Heart right ventricle (tissue), 16 donors: ENCODE results near the gene BAIAP3. TPM values are rescaled to one million over a fixed set of nuclear protein-coding genes. Genes with fewer than 3 reads are reported as not detected.

Experiments used
- ATAC-seq, 8 donors: fragments of 200-7000 bp; cut with Tn5 transposase; one replicate each; pipeline ENCODE4 v1.9.1; 2020; ENCODE audit warnings: mild to moderate bottlenecking in 8 of 8, moderate library complexity in 8 of 8, moderate number of reproducible peaks in 1 of 8
- DNase-seq, 2 donors: peaks; one replicate each; pipeline ENCODE4 v3.0.0-alpha.2; 2020
- H3K27ac ChIP-seq, 10 donors: fragments of 200-600 bp; sonication (generic) in 2 of 10; one replicate each; pipeline versions ENCODE4 v1.5.0 to v1.8.0; 2020 to 2022; ENCODE audit warnings: mild to moderate bottlenecking in 3 of 10
- H3K27me3 ChIP-seq, 7 donors: fragments of 200-600 bp; one replicate each; pipeline ENCODE4 v1.8.0; 2021 to 2022; ENCODE audit warnings: mild to moderate bottlenecking in 2 of 7
- H3K36me3 ChIP-seq, 9 donors: fragments of 200-600 bp; sonication (generic) in 1 of 9; one replicate each; pipeline versions ENCODE4 v1.5.0 to v1.8.0; 2020 to 2022; ENCODE audit warnings: mild to moderate bottlenecking in 2 of 9
- H3K4me1 ChIP-seq, 9 donors: fragments of 200-600 bp; sonication (generic) in 1 of 9; one replicate each; pipeline versions ENCODE4 v1.5.0 to v1.8.0; 2020 to 2022; ENCODE audit warnings: mild to moderate bottlenecking in 4 of 9
- H3K4me3 ChIP-seq, 10 donors: fragments of 200-600 bp; sonication (generic) in 2 of 10; one replicate each; pipeline versions ENCODE4 v1.5.0 to v1.8.0; 2020 to 2022; ENCODE audit warnings: mild to moderate bottlenecking in 7 of 10, moderate library complexity in 2 of 10
- H3K9me3 ChIP-seq, 11 donors: fragments of 200-600 bp in 10 of 11; sonication (generic) in 2 of 11; one replicate each; pipeline versions ENCODE4 v1.5.0 to v1.8.0; 2013 to 2022; ENCODE audit warnings: mild to moderate bottlenecking in 2 of 11, control low read depth in 1 of 11, moderate library complexity in 1 of 11
- CTCF ChIP-seq, 9 donors: fragments of 200-600 bp; sonication (generic) in 2 of 9; IDR thresholded peaks; one replicate each; pipeline versions ENCODE4 v1.5.0 to v1.8.0; 2021 to 2022; ENCODE audit warnings: antibody characterized with exemption in 9 of 9, mild to moderate bottlenecking in 5 of 9, moderate library complexity in 1 of 9
- whole genome bisulfite sequencing, 2 donors: extraction: QIAGEN DNeasy Blood & Tissue Kit; methylation state at CpG; one replicate each; pipeline ENCODE4 v1.1.7; 2013; ENCODE audit warnings: inconsistent platforms in 1 of 2; 5-methylcytosine and 5-hydroxymethylcytosine counted together
- intact Hi-C, 10 donors: fragments of 100-400 bp; cut with DNase I; formaldehyde crosslinking; loops; one replicate each; pipeline versions ENCODE4 v1.11.1 to v1.14.2; 2022
- polyA plus RNA-seq, 2 donors: library from polyadenylated mRNA; stranded (reverse); fragments of 200-250 nt; gene quantifications; one replicate each; pipeline ENCODE4 v1.2.3, GENCODE V29; 2013
- total RNA-seq, 10 donors: library from RNA; stranded (reverse); fragmentation: NEBNext Ultra II Directional in 3 of 10; extraction: Animal tissue kit (Norgen Biotek cat#: 25700) in 3 of 10; gene quantifications; one replicate each; pipeline versions ENCODE4 v1.2.1 to v1.2.4, GENCODE V29; 2021 to 2023
- donor health status: Arrhythmogenic right ventricular cardiomyopathy.
- donor health status: ischemic (EF 13 %, LVEDD 7.1; RV severe dilation, severe dysfunction).
- donor health status: healthy with polysubstance abuse.
- donor health status: DM: no; HTN: yes; CAD: no.
- donor health status: DM: no; HTN: no; CAD: no.
- donor health status: ischemic (EF 25% LVEDD 6.9; RV normal size, moderate dysfunction).
- donor health status: ischemic (EF 25% LVEDD 5.7; RV mildly dilated, moderate dysfunction).
- donor health status: healthy.
- donor health status: DM: yes; HTN: yes; CAD: no.
- donor health status: Ischemic cardiomyopathy.
- donor health status: ischemic (EF 35%, LVEDD 5.7; RV mildly dilated, moderate dysfunction).
- donor health status: nonischemic (EF 11% LVEDD 7.7; RV severe dilation, severe dysfunction).
- donor health status: DM: yes; HTN: yes; CAD: no.
- donor health status: PGD.
- donor health status: ischemic (EF 29% LVEDD 5.4; RV normal size, mild dysfunction).
- donor health status: nonischemic (EF 23%, LVEDD 6.1; RV moderate dilation, normal function).

BAIAP3 gene
- total and polyA plus RNA-seq, 12 donors, result 0.37 to 6.8 (median 2.0) TPM

- H3K27ac ChIP-seq, result peak overlapping the region in 9 of 10 donors; percentile 28 to 89 (median 66)
- peaks cover 0 to 8% (median 0%) of the 10 kb centered on the region in 9 donors for H3K36me3 ChIP-seq
- no peak for TF ChIP-seq CTCF (IDR thresholded peaks at IDR 0.05)
- peak overlapping the region in 9 of 10 donors; percentile 42 to 64 (median 55) for H3K4me3 ChIP-seq
- ATAC-seq (peak in 1 of 8 donors; percentile 1), DNase-seq (no peak)
- H3K27me3 ChIP-seq, result peaks cover 16 to 62% (median 35%) of the 10 kb centered on the region in 7 donors
- intact Hi-C loops, result no loop called here
- WGBS, 2 donors, result 47 to 51% methylated on average over 22 of the region's 22 CpGs
- peaks cover 0 to 6% (median 0%) of the 10 kb centered on the region in 11 donors for H3K9me3 ChIP-seq
- H3K4me1 ChIP-seq, result peaks cover 11 to 40% (median 34%) of the 10 kb centered on the region in 9 donors
These were observed 2.3 kb upstream of the BAIAP3 start for GRCh38 chr16:1330931-1331711.

- intact Hi-C loops, result no loop called here
- no peak for TF ChIP-seq CTCF (IDR thresholded peaks at IDR 0.05)
- ATAC-seq, result peak; percentile 16 to 85 (median 68)
- Histone ChIP-seq H3K27me3 (peaks cover 16 to 66% (median 35%) of the 10 kb centered on the region in 7 donors), H3K4me1 (peaks cover 11 to 36% (median 32%) of the 10 kb centered on the region in 9 donors), H3K9me3 (peaks cover 0 to 6% (median 0%) of the 10 kb centered on the region in 11 donors), H3K4me3 (peak overlapping the region; percentile 1 to 64 (median 54)), H3K27ac (peak overlapping the region in 9 of 10 donors; percentile 28 to 89 (median 66)), H3K36me3 (peaks cover 0 to 4% (median 0%) of the 10 kb centered on the region in 9 donors)
- WGBS, 2 donors, result 3% methylated on average over 34 of the region's 34 CpGs
- DNase-seq, result peak; percentile 64 to 74
These were observed 1.5 kb upstream of the BAIAP3 start for GRCh38 chr16:1331712-1332617.

- 6 to 10% methylated on average over 26 of the region's 26 CpGs for WGBS, 2 donors
- intact Hi-C loops, result no loop called here
- Histone ChIP-seq H3K4me3 (peak overlapping the region; percentile 33 to 64 (median 54)), H3K4me1 (peaks cover 11 to 39% (median 31%) of the 10 kb centered on the region in 9 donors), H3K27ac (peak overlapping the region in 8 of 10 donors; percentile 21 to 89 (median 70)), H3K9me3 (peaks cover 0 to 6% (median 0%) of the 10 kb centered on the region in 11 donors), H3K27me3 (peaks cover 16 to 66% (median 35%) of the 10 kb centered on the region in 7 donors), H3K36me3 (no peaks in the 10 kb centered on the region)
- no peak for TF ChIP-seq CTCF (IDR thresholded peaks at IDR 0.05)
- ATAC-seq (peak in 3 of 8 donors; percentile 3 to 10 (median 9)), DNase-seq (no peak)
These were observed 762 bp upstream of the BAIAP3 start for GRCh38 chr16:1332618-1333148.
